ENCODE data around the gene PIEZO1. TPM values are rescaled to one million over a fixed set of nuclear protein-coding genes. Genes with fewer than 3 reads are reported as not detected.

PIEZO1 gene
- total and polyA plus RNA-seq, 2 donors (not counting 3 experiments of a cell fraction or from before 2014, with no cell fraction given): 298 to 322 TPM

DNA sequence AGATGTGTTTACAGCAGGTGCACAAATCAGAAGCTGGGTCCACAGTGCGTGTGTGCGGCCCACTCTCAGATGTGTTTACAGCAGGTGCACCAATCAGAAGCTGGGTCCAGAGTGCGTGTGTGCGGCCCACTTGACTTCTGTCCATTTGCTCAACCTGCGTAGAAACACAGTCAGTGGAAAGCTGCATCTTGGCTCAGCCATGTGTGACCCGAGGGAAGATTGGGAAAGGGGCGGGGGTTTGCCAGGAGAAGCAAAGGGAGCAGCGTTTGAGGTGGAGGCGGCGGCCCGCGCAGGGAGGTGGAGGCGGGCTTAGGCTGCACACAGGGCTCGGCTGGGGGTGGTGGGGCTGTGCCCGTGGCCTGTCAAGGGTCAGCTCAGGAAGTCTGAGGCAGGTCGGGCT lies 74.5 kb downstream of the PIEZO1 start:
- ChIA-PET POLR2A (no interaction called here), CTCF (interaction anchor here (1.4 kb wide), 1 partner anchor 27 kb away, joined by 3 read pairs; no protein-coding TSS in a partner anchor)
- Histone ChIP-seq H3K9ac (replicated peaks; ENCODE audit: extremely low read depth, insufficient read depth, low read length) (no peak overlapping the region), H3K4me3 (replicated peaks in 1 of 3; ENCODE audit: insufficient read depth in 1 of 3, low read depth in 1 of 3, low read length in 3 of 3) (no peak overlapping the region), H3K9me3 (replicated peaks; ENCODE audit: control insufficient read depth, insufficient read depth, low read length) (no peaks in the 10 kb centered on the region), H3K79me2 (ENCODE audit: control insufficient read depth, insufficient read depth, low read length) (peaks cover 29% of the 10 kb centered on the region), H3K4me2 (ENCODE audit: insufficient read depth, low read length) (no peak overlapping the region), H3K27ac (ENCODE audit: insufficient read depth, low read depth, low read length) (no peak overlapping the region), H2AFZ (ENCODE audit: low read depth, low read length) (no peak overlapping the region), H3K4me1 (ENCODE audit: control insufficient read depth, extremely low read depth, insufficient read depth, low read length) (peaks cover 5% of the 10 kb centered on the region), H3K36me3 (ENCODE audit: control insufficient read depth in 2 of 2, extremely low read depth in 1 of 2, insufficient read depth in 2 of 2, low read length in 2 of 2) (peaks cover 8 to 24% of the 10 kb centered on the region in 2 experiments), H3K9me1 (replicated peaks; ENCODE audit: control insufficient read depth, extremely low read depth, insufficient read depth, low read length) (no peaks in the 10 kb centered on the region), H3K27me3 (ENCODE audit: control insufficient read depth in 2 of 2, insufficient read depth in 2 of 2, low read length in 2 of 2) (no peaks in the 10 kb centered on the region), H4K20me1 (replicated peaks; ENCODE audit: control insufficient read depth, extremely low read depth, insufficient read depth, low read length) (no peaks in the 10 kb centered on the region)
- intact Hi-C loops (cut with micrococcal nuclease) (no loop called here), dilution Hi-C loops (cut with MboI; ENCODE audit: extremely low pct_ligation_motif_present, low sequenced_read_pairs) (no loop called here)
- no peak for DNase-seq (ENCODE audit: low read depth, low spot score)
- TF ChIP-seq, protein P1, sequence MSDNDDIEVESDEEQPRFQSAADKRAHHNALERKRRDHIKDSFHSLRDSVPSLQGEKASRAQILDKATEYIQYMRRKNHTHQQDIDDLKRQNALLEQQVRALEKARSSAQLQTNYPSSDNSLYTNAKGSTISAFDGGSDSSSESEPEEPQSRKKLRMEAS (IDR thresholded peaks at IDR 0.05; ENCODE audit: insufficient read depth, insufficient read length): no peak
- TF ChIP-seq, protein P2, sequence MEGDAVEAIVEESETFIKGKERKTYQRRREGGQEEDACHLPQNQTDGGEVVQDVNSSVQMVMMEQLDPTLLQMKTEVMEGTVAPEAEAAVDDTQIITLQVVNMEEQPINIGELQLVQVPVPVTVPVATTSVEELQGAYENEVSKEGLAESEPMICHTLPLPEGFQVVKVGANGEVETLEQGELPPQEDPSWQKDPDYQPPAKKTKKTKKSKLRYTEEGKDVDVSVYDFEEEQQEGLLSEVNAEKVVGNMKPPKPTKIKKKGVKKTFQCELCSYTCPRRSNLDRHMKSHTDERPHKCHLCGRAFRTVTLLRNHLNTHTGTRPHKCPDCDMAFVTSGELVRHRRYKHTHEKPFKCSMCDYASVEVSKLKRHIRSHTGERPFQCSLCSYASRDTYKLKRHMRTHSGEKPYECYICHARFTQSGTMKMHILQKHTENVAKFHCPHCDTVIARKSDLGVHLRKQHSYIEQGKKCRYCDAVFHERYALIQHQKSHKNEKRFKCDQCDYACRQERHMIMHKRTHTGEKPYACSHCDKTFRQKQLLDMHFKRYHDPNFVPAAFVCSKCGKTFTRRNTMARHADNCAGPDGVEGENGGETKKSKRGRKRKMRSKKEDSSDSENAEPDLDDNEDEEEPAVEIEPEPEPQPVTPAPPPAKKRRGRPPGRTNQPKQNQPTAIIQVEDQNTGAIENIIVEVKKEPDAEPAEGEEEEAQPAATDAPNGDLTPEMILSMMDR (IDR thresholded peaks at IDR 0.05; ENCODE audit: extremely low read depth in 1 of 2, insufficient read depth in 1 of 2, low read depth in 1 of 2, low read length in 2 of 2): no peak
- TF ChIP-seq POLR2A (IDR thresholded peaks at IDR 0.05; ENCODE audit: low read depth, low read length): no peak
- no peak for TF ChIP-seq GATA2 (IDR thresholded peaks at IDR 0.05; ENCODE audit: insufficient read depth, insufficient read length, low read depth, low read length)
- TF ChIP-seq JUN (IDR thresholded peaks at IDR 0.05; ENCODE audit: borderline replicate concordance, insufficient read depth, insufficient read length, low read depth): no peak
- TF ChIP-seq MYC (IDR thresholded peaks at IDR 0.05; ENCODE audit: low read depth, low read length): no peak
- TF ChIP-seq EZH2 (IDR thresholded peaks at IDR 0.05; ENCODE audit: borderline replicate concordance, low read depth, low read length, severe bottlenecking): no peak
- TF ChIP-seq POLR2AphosphoS5 (IDR thresholded peaks at IDR 0.05; ENCODE audit: insufficient read depth, low read depth, low read length): no peak
- no peak for TF ChIP-seq FOS (IDR thresholded peaks at IDR 0.05; ENCODE audit: borderline replicate concordance, insufficient read depth, low read length)
- no peak for FAIRE-seq
- BruUV-seq (replicated peaks): no TSS peak
